H1 (cell line): ENCODE measurements around the gene SLC22A6. TPM values are rescaled to one million over a fixed set of nuclear protein-coding genes. Genes with fewer than 3 reads are reported as not detected.

Experiments used
- CTCF ChIA-PET: fragments of 300-600 bp; sonication (Branson Sonifier 250); formaldehyde crosslinking; loops from one replicate; lab custom pipeline; 2021; ENCODE audit not compliant: partially characterized antibody; lab: Charles Lee
- POLR2A ChIA-PET: fragments of 300-600 bp; sonication (Branson Sonifier 250); formaldehyde crosslinking; loops from one replicate; lab custom pipeline; 2021; ENCODE audit warnings: inconsistent platforms; ENCODE audit not compliant: partially characterized antibody; lab: Charles Lee
- DNase-seq, 2 experiments: peaks; one replicate each; pipeline versions ENCODE4 v3.0.0 to v3.0.0-alpha.2; 2010 to 2022; ENCODE audit warnings: low spot score in 2 of 2, low read depth in 1 of 2, mixed read lengths in 1 of 2
- FAIRE-seq: peaks from 2 replicates; lab custom pipeline; 2011; peaks lifted over from hg19 to GRCh38; lab: Jason Lieb, UNC
- H2AFZ ChIP-seq: 2 replicates; pipeline ENCODE4 v1.8.1; 2012; ENCODE audit warnings: low read length, inconsistent platforms
- H2AK5ac ChIP-seq: 2 replicates; pipeline ENCODE4 v1.6.1; 2013; ENCODE audit warnings: low read depth, low read length
- H2BK120ac ChIP-seq: replicated peaks from 2 replicates; pipeline ENCODE3; 2013; ENCODE audit warnings: low read depth, low read length, inconsistent platforms
- H2BK12ac ChIP-seq: 2 replicates; pipeline ENCODE4 v1.6.1; 2013; ENCODE audit warnings: low read depth, low read length
- H2BK15ac ChIP-seq: 2 replicates; pipeline ENCODE4 v1.6.1; 2013; ENCODE audit warnings: low read length
- H2BK20ac ChIP-seq: 2 replicates; pipeline ENCODE4 v1.6.1; 2013; ENCODE audit warnings: low read length
- H2BK5ac ChIP-seq: 2 replicates; pipeline ENCODE4 v1.6.1; 2013; ENCODE audit warnings: low read depth, low read length
- H3K14ac ChIP-seq: 2 replicates; pipeline ENCODE4 v1.6.1; 2013; ENCODE audit warnings: inconsistent platforms; ENCODE audit not compliant: insufficient read length
- H3K18ac ChIP-seq: 2 replicates; pipeline ENCODE4 v1.6.1; 2013; ENCODE audit warnings: low read length; ENCODE audit errors: extremely low read depth
- H3K23ac ChIP-seq: 2 replicates; pipeline ENCODE4 v1.6.1; 2013; ENCODE audit warnings: inconsistent platforms; ENCODE audit not compliant: insufficient read length
- H3K23me2 ChIP-seq: 2 replicates; pipeline ENCODE4 v1.6.1; 2013; ENCODE audit warnings: low read depth, low read length
- H3K27ac ChIP-seq: 2 replicates; pipeline ENCODE4 v1.6.1; 2011; ENCODE audit warnings: low read depth, low read length, inconsistent platforms
- H3K27me3 ChIP-seq, 4 experiments: replicated peaks in 1 of 4; 1 replicate in 1 of 4; 2 replicates in 3 of 4; pipeline versions ENCODE4 v1.6.1 to v1.8.1; 2011 to 2013; ENCODE audit warnings: low read length in 3 of 4, mild to moderate bottlenecking in 3 of 4, inconsistent platforms in 2 of 4, mixed read lengths in 2 of 4, moderate library complexity in 1 of 4; ENCODE audit not compliant: control insufficient read depth in 3 of 4, insufficient read depth in 3 of 4; ENCODE audit errors: extremely low read depth in 1 of 4
- H3K36me3 ChIP-seq, 4 experiments: 2 replicates each; pipeline versions ENCODE4 v1.6.1 to v1.8.1; 2011 to 2013; ENCODE audit warnings: mild to moderate bottlenecking in 4 of 4, low read length in 3 of 4, moderate library complexity in 2 of 4, control low read depth in 1 of 4, inconsistent platforms in 1 of 4; ENCODE audit not compliant: insufficient read depth in 4 of 4, control insufficient read depth in 2 of 4
- H3K4ac ChIP-seq: replicated peaks from 2 replicates; pipeline ENCODE3; 2013; ENCODE audit warnings: low read length, low read depth, mixed read lengths, inconsistent platforms; ENCODE audit not compliant: insufficient read length
- H3K4me1 ChIP-seq, 4 experiments: replicated peaks in 1 of 4; 1 replicate in 1 of 4; 2 replicates in 3 of 4; pipeline versions ENCODE4 v1.6.1 to v1.8.1; 2011 to 2013; ENCODE audit warnings: low read length in 3 of 4, inconsistent platforms in 2 of 4, mixed read lengths in 1 of 4; ENCODE audit not compliant: insufficient read depth in 4 of 4, control insufficient read depth in 3 of 4
- H3K4me2 ChIP-seq, 2 experiments: 2 replicates each; pipeline versions ENCODE4 v1.6.1 to v1.8.1; 2011 to 2013; ENCODE audit warnings: low read depth in 2 of 2, low read length in 2 of 2, control low read depth in 1 of 2, inconsistent platforms in 1 of 2, mild to moderate bottlenecking in 1 of 2; ENCODE audit not compliant: insufficient read depth in 1 of 2
- H3K4me3 ChIP-seq, 4 experiments: fragments of 200-600, 300-600 bp in 1 of 4; sonication (generic), shearing (Covaris generic), sonication (Bioruptor Twin) in 1 of 4; 2 replicates each; pipeline versions ENCODE4 v1.5.1 to v1.8.1; 2011 to 2016; ENCODE audit warnings: low read length in 4 of 4, low read depth in 3 of 4, control low read depth in 2 of 4, inconsistent platforms in 2 of 4, mild to moderate bottlenecking in 2 of 4, mixed read lengths in 1 of 4, moderate library complexity in 1 of 4; ENCODE audit not compliant: insufficient read depth in 2 of 4; ENCODE audit errors: extremely low read depth in 1 of 4
- H3K56ac ChIP-seq: replicated peaks from 2 replicates; pipeline ENCODE3; 2013; ENCODE audit warnings: low read depth, mild to moderate bottlenecking, mixed read lengths, low read length, inconsistent platforms; ENCODE audit not compliant: insufficient read length
- H3K79me1 ChIP-seq: 2 replicates; pipeline ENCODE4 v1.6.1; 2013; ENCODE audit warnings: low read depth, low read length, control low read depth
- H3K79me2 ChIP-seq, 2 experiments: 2 replicates each; pipeline versions ENCODE4 v1.6.1 to v1.8.1; 2012 to 2013; ENCODE audit warnings: low read length in 2 of 2, mild to moderate bottlenecking in 2 of 2, inconsistent platforms in 1 of 2; ENCODE audit not compliant: insufficient read depth in 2 of 2, control insufficient read depth in 1 of 2
- H3K9ac ChIP-seq, 4 experiments: replicated peaks in 1 of 4; 1 replicate in 1 of 4; 2 replicates in 3 of 4; pipeline versions ENCODE4 v1.6.1 to v1.8.1; 2011 to 2013; ENCODE audit warnings: low read depth in 3 of 4, low read length in 3 of 4, control low read depth in 2 of 4, mild to moderate bottlenecking in 2 of 4, moderate library complexity in 2 of 4, inconsistent platforms in 1 of 4; ENCODE audit errors: extremely low read depth in 1 of 4
- H3K9me3 ChIP-seq, 2 experiments: 2 replicates each; pipeline versions ENCODE4 v1.6.1 to v1.8.1; 2012 to 2013; ENCODE audit warnings: mild to moderate bottlenecking in 2 of 2, moderate library complexity in 2 of 2, control low read depth in 1 of 2, inconsistent platforms in 1 of 2, low read depth in 1 of 2, low read length in 1 of 2, mixed read lengths in 1 of 2; ENCODE audit not compliant: insufficient read depth in 2 of 2
- H4K20me1 ChIP-seq, 2 experiments: replicated peaks in 1 of 2; 2 replicates each; pipeline versions ENCODE3 to v1.8.1; 2011 to 2013; ENCODE audit warnings: inconsistent platforms in 2 of 2, low read length in 2 of 2, mild to moderate bottlenecking in 1 of 2; ENCODE audit not compliant: insufficient read depth in 2 of 2, control insufficient read depth in 1 of 2
- H4K5ac ChIP-seq: 2 replicates; pipeline ENCODE4 v1.6.1; 2013; ENCODE audit warnings: low read length, low read depth, mixed read lengths, inconsistent platforms; ENCODE audit not compliant: insufficient read length
- H4K8ac ChIP-seq: 2 replicates; pipeline ENCODE4 v1.8.0; 2013; ENCODE audit warnings: mild to moderate bottlenecking, moderate library complexity, low read length, inconsistent platforms; ENCODE audit not compliant: insufficient read depth; ENCODE audit errors: extremely low read depth
- H4K91ac ChIP-seq: replicated peaks from 2 replicates; pipeline ENCODE3; 2013; ENCODE audit warnings: low read length, mixed read lengths, inconsistent platforms; ENCODE audit not compliant: insufficient read length
- KDM1A ChIP-seq: fragments of 200-600, 300-600 bp; sonication (generic); IDR thresholded peaks from 2 replicates; pipeline ENCODE4 v1.7.1; 2016; ENCODE audit warnings: mild to moderate bottlenecking, low read length, borderline replicate concordance
- TBP ChIP-seq: IDR thresholded peaks from 2 replicates; pipeline ENCODE4 v1.6.1; 2011; ENCODE audit warnings: low read depth, low read length, improper control_type of control experiment
- WGBS, 2 experiments: shearing (Covaris generic) in 1 of 2; methylation state at CpG; one replicate each; pipeline versions ENCODE4 v1.1.6 to v1.1.7; 2013 to 2015; ENCODE audit warnings: low lambda C conversion rate in 2 of 2, mixed read lengths in 2 of 2, inconsistent platforms in 1 of 2, low coverage in 1 of 2, missing lambda C conversion rate in 1 of 2; ENCODE audit not compliant: insufficient replicate concordance in 2 of 2, insufficient coverage in 1 of 2, insufficient read length in 1 of 2; ENCODE audit errors: extremely low coverage in 1 of 2, missing lambda C conversion rate in 1 of 2; 5-methylcytosine and 5-hydroxymethylcytosine counted together
- polyA plus RNA-seq, 7 experiments: library from polyadenylated mRNA; depleted of rRNA in 3 of 7; stranded (reverse) in 5 of 7; unstranded in 2 of 7; fragments of >200 nt in 5 of 7; fragments of 200-250 nt in 2 of 7; gene quantifications; 1 replicate in 5 of 7; 2 replicates in 1 of 7; 4 replicates in 1 of 7; pipeline versions ENCODE4 v1.2.1 to v1.2.3, GENCODE V29; 2011 to 2013; ENCODE audit warnings: missing spikeins in 2 of 7, mixed read lengths in 2 of 7
- total RNA-seq: library from RNA; stranded (reverse); fragmentation: NEBNext Ultra II Directional; extraction: Animal tissue kit (Norgen Biotek cat#: 25700); gene quantifications from 2 replicates; pipeline ENCODE4 v1.2.1, GENCODE V29; 2021

Gene SLC22A6
- total and polyA plus RNA-seq, 2 of the 8 experiments (the other 6 are each of a cell fraction or from before 2014, with no cell fraction given) = not detected

- no peaks in the 10 kb centered on the region for H3K27me3 ChIP-seq
- H4K8ac ChIP-seq = no peak overlapping the region; the same call in 1 of the 2 replicates
- H3K56ac ChIP-seq = no peak overlapping the region
- no peak overlapping the region for H3K23ac ChIP-seq
- no peak overlapping the region for H3K14ac ChIP-seq
- no peak for TF ChIP-seq TBP
- TF ChIP-seq KDM1A = peak; percentile 74; the same call in 1 of the 2 replicates
- H4K91ac ChIP-seq = no peak overlapping the region
- ChIA-PET CTCF (interaction anchor here (1.1 to 10.2 kb wide), 7 partner anchors 10 to 202 kb away, joined by 3 to 149 read pairs (median 4); no protein-coding TSS in a partner anchor), POLR2A (interaction anchor here (1.5 kb wide), 1 partner anchor 130 kb away, joined by 3 read pairs; no protein-coding TSS in a partner anchor)
- no peak overlapping the region for H3K27ac ChIP-seq
- no peaks in the 10 kb centered on the region; the same call in 1 of the 2 replicates for H3K79me1 ChIP-seq
- no peak overlapping the region for H4K5ac ChIP-seq
- no peaks in the 10 kb centered on the region for H3K79me2 ChIP-seq
- no peaks in the 10 kb centered on the region for H4K20me1 ChIP-seq
- H3K4me1 ChIP-seq = peaks cover 0 to 9% (median 6%) of the 10 kb centered on the region in 4 experiments; a peak in 5 of 7 replicates
- H3K36me3 ChIP-seq = no peaks in the 10 kb centered on the region
- H2BK5ac ChIP-seq = peak overlapping the region; percentile 24; the same call in 1 of the 2 replicates
- FAIRE-seq = no peak
- DNase-seq = no peak
- H3K18ac ChIP-seq = no peak overlapping the region; the same call in 1 of the 2 replicates
- no peak overlapping the region for H2BK120ac ChIP-seq
- no peak overlapping the region for H3K4ac ChIP-seq
- H2BK20ac ChIP-seq = no peak overlapping the region
- 87% methylated on average over 5 of the region's 5 CpGs; no CpG with 5 or more reads in 1 of the 2 experiments for WGBS, 2 experiments
- no peaks in the 10 kb centered on the region for H3K9me3 ChIP-seq
- H2BK12ac ChIP-seq = no peak overlapping the region
- H2AK5ac ChIP-seq = no peak overlapping the region
- no peak overlapping the region for H3K4me2 ChIP-seq
- no peaks in the 10 kb centered on the region; the same call in 1 of the 2 replicates for H3K23me2 ChIP-seq
- no peak overlapping the region for H2AFZ ChIP-seq
- no peak overlapping the region for H3K4me3 ChIP-seq
- H3K9ac ChIP-seq = no peak overlapping the region
- H2BK15ac ChIP-seq = peak overlapping the region; percentile 40; the same call in 1 of the 2 replicates
Measured at GRCh38 chr11:63010934-63011439, 26.2 kb upstream of the SLC22A6 start.
